Measurements from ENCODE around the gene NMRAL1.

Gene NMRAL1

DNA sequence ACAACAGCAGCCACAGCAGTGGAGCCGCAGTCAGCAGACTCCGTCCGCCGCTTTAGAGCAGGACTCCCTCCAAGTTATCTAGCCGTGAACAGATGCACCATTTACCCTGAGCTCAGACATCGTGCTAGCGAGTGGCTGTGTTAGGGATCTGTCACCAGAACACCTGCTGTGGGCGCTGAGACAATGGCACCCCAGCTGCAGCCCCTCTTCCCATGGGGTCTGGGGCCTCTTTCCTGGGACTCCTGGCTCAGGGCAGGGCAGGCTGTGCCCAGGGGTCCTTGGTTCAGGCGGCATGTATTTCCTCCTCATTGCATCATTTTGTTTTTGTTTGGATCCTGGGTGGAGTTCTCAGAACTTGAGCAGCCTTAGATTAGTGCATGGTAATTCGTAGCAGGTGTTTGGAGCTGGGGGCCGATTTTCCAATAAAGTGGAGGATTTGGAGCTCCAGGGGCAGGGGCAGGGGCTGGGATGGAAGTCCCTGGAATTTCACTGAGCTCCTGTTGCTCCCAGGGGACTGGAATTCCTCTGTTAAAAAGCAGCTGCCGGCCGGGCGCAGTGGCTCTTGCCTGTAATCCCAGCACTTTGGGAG lies 23.4 kb downstream of the NMRAL1 start:
- Histone ChIP-seq H2AFZ (ENCODE audit: low read depth, low read length) (no peak overlapping the region), H3K27ac (ENCODE audit: low read length) (no peak overlapping the region), H3K27me3 (ENCODE audit: low read depth, low read length) (no peaks in the 10 kb centered on the region), H4K20me1 (ENCODE audit: insufficient read depth, low read length) (no peaks in the 10 kb centered on the region), H3K9me3 (ENCODE audit: insufficient read depth, low read length) (no peaks in the 10 kb centered on the region), H3K4me3 (ENCODE audit: low read length) (no peak overlapping the region), H3K36me3 (replicated peaks; ENCODE audit: low read depth, low read length) (peaks cover 57% of the 10 kb centered on the region), H3K79me2 (ENCODE audit: low read length) (no peaks in the 10 kb centered on the region), H3K4me2 (ENCODE audit: low read length) (no peak overlapping the region), H3K9ac (ENCODE audit: low read length) (no peak overlapping the region), H3K4me1 (ENCODE audit: low read length) (no peaks in the 10 kb centered on the region)
- TF ChIP-seq, protein P1, sequence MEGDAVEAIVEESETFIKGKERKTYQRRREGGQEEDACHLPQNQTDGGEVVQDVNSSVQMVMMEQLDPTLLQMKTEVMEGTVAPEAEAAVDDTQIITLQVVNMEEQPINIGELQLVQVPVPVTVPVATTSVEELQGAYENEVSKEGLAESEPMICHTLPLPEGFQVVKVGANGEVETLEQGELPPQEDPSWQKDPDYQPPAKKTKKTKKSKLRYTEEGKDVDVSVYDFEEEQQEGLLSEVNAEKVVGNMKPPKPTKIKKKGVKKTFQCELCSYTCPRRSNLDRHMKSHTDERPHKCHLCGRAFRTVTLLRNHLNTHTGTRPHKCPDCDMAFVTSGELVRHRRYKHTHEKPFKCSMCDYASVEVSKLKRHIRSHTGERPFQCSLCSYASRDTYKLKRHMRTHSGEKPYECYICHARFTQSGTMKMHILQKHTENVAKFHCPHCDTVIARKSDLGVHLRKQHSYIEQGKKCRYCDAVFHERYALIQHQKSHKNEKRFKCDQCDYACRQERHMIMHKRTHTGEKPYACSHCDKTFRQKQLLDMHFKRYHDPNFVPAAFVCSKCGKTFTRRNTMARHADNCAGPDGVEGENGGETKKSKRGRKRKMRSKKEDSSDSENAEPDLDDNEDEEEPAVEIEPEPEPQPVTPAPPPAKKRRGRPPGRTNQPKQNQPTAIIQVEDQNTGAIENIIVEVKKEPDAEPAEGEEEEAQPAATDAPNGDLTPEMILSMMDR (IDR thresholded peaks at IDR 0.05; ENCODE audit: low read depth, low read length) = no peak
- no peak for TF ChIP-seq EZH2phosphoT487 (IDR thresholded peaks at IDR 0.05; ENCODE audit: low read depth)

DNA sequence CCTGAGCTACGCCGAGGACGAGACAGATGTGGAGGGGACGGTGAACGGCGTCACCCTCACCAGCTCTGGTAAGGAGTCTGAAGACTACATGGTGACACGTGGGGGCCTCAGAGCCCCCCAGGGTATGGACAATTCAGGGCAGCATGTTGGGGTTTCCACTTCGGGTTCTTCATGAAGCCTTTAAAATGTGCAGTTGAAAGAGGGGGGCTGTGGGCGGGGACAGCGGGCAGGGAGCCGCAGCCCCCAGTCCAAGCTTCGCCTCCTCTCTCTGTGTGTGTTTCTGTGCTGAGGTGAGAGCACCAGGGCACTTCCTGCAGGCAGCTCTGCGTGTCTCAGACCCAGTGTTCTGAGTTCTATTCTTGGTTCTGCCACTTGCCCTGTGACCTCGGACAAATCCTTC lies 24.0 kb downstream of the NMRAL1 start:
- H3K9me3 ChIP-seq (ENCODE audit: insufficient read depth, low read length) = no peaks in the 10 kb centered on the region
- no peak overlapping the region for H3K27ac ChIP-seq (ENCODE audit: low read length)
- H3K4me1 ChIP-seq (ENCODE audit: low read length) = no peaks in the 10 kb centered on the region
- H3K4me2 ChIP-seq (ENCODE audit: low read length) = no peak overlapping the region
- H4K20me1 ChIP-seq (ENCODE audit: insufficient read depth, low read length) = no peaks in the 10 kb centered on the region
- no peak overlapping the region for H3K9ac ChIP-seq (ENCODE audit: low read length)
- no peaks in the 10 kb centered on the region for H3K27me3 ChIP-seq (ENCODE audit: low read depth, low read length)
- H3K4me3 ChIP-seq (ENCODE audit: low read length) = no peak overlapping the region
- no peak for TF ChIP-seq EZH2phosphoT487 (IDR thresholded peaks at IDR 0.05; ENCODE audit: low read depth)
- TF ChIP-seq, protein P1 (IDR thresholded peaks at IDR 0.05; ENCODE audit: low read depth, low read length) = no peak
- H3K36me3 ChIP-seq (replicated peaks; ENCODE audit: low read depth, low read length) = peaks cover 51% of the 10 kb centered on the region
- no peaks in the 10 kb centered on the region for H3K79me2 ChIP-seq (ENCODE audit: low read length)
- H2AFZ ChIP-seq (ENCODE audit: low read depth, low read length) = no peak overlapping the region

- Histone ChIP-seq H4K20me1 (ENCODE audit: insufficient read depth, low read length) (no peaks in the 10 kb centered on the region), H3K9ac (ENCODE audit: low read length) (no peak overlapping the region), H3K27ac (ENCODE audit: low read length) (no peak overlapping the region), H3K27me3 (ENCODE audit: low read depth, low read length) (no peaks in the 10 kb centered on the region), H3K36me3 (replicated peaks; ENCODE audit: low read depth, low read length) (peaks cover 55% of the 10 kb centered on the region), H3K4me3 (ENCODE audit: low read length) (no peak overlapping the region), H3K9me3 (ENCODE audit: insufficient read depth, low read length) (no peaks in the 10 kb centered on the region), H3K4me2 (ENCODE audit: low read length) (no peak overlapping the region), H3K79me2 (ENCODE audit: low read length) (no peaks in the 10 kb centered on the region), H2AFZ (ENCODE audit: low read depth, low read length) (no peak overlapping the region), H3K4me1 (ENCODE audit: low read length) (no peaks in the 10 kb centered on the region)
- TF ChIP-seq, protein P1 (IDR thresholded peaks at IDR 0.05; ENCODE audit: low read depth, low read length) = no peak
- no peak for TF ChIP-seq EZH2phosphoT487 (IDR thresholded peaks at IDR 0.05; ENCODE audit: low read depth)
Measured at GRCh38 chr16:4443986-4444385, 30.4 kb downstream of the NMRAL1 start.

GRCh38 chr16:4443271-4443670 lies 31.2 kb downstream of the NMRAL1 start:
- Histone ChIP-seq H3K4me2 (ENCODE audit: low read length) (no peak overlapping the region), H3K9me3 (ENCODE audit: insufficient read depth, low read length) (no peaks in the 10 kb centered on the region), H3K36me3 (replicated peaks; ENCODE audit: low read depth, low read length) (peaks cover 51% of the 10 kb centered on the region), H4K20me1 (ENCODE audit: insufficient read depth, low read length) (no peaks in the 10 kb centered on the region), H3K27me3 (ENCODE audit: low read depth, low read length) (no peaks in the 10 kb centered on the region), H3K4me3 (ENCODE audit: low read length) (no peak overlapping the region), H2AFZ (ENCODE audit: low read depth, low read length) (no peak overlapping the region), H3K27ac (ENCODE audit: low read length) (no peak overlapping the region), H3K9ac (ENCODE audit: low read length) (no peak overlapping the region), H3K4me1 (ENCODE audit: low read length) (no peaks in the 10 kb centered on the region), H3K79me2 (ENCODE audit: low read length) (no peaks in the 10 kb centered on the region)
- TF ChIP-seq EZH2phosphoT487 (IDR thresholded peaks at IDR 0.05; ENCODE audit: low read depth) = no peak
- TF ChIP-seq, protein P1 (IDR thresholded peaks at IDR 0.05; ENCODE audit: low read depth, low read length) = no peak

Measured in OCI-LY3 (cell line).